ENCODE data around the gene PLA2G2F.

PLA2G2F gene

GRCh38 chr1:20141466-20141865, 2.3 kb downstream of the PLA2G2F start:
- H3K4me3 ChIP-seq (ENCODE audit: low read depth, low read length), result no peak overlapping the region
- no peak for DNase-seq (ENCODE audit: low read depth)
- TF ChIP-seq CTCF (IDR thresholded peaks at IDR 0.05; ENCODE audit: insufficient read depth, low read depth, low read length, missing control alignments), result no peak

DNA sequence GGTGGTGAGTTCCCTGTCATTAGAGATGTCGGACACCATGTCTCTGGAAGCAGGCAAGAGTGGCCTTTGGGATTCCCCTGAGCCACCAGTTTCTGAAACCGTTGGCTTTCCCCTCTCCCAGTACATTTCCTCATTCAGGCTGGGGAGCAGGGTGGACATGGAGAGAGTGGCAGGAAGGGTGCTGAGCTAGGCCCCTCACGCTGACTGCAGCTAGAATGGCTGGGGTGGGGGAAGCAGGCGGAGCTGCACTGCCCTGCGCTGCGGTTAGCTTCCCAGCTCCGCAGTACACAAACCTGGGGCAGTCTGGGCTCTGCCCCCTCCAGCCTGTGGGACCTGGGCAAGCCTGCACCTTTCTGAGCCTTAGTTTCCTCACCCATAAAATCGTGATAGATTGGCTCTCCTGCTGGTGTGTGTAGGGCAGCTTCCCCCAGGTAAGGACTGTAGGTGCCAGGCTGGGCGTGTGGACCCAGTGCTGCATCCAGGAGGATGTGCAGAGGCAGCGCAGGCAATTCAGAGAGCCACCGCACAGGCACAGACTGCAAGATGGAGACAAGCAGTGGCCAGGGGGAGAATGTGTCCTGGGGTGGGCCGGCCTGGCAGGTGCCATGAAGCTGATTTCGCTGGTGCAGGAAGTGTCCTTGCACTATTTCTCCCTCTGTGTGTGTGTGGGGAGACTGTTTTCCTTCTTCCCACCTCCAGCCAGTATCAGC, 3.0 kb downstream of the PLA2G2F start:
- TF ChIP-seq CTCF (IDR thresholded peaks at IDR 0.05; ENCODE audit: insufficient read depth, low read depth, low read length, missing control alignments), result no peak
- DNase-seq (ENCODE audit: low read depth), result no peak
- no peak overlapping the region for H3K4me3 ChIP-seq (ENCODE audit: low read depth, low read length)

DNA sequence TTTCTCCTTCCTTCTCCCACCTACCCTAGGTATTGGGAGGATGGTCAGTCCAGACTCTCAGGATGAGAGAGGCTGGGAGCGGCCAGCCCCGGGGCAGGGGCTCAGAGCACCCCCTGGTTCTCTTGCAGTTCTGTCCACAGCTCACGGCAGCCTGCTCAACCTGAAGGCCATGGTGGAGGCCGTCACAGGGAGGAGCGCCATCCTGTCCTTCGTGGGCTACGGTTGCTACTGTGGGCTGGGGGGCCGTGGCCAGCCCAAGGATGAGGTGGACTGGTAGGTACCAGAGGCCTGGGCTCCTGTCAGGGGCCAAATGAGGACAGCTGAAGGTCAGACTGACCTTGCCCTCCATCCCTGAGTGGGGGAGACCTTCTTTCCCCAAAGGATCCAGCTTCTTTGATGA, 4.2 kb downstream of the PLA2G2F start:
- TF ChIP-seq CTCF (IDR thresholded peaks at IDR 0.05; ENCODE audit: insufficient read depth, low read depth, low read length, missing control alignments), result no peak
- no peak overlapping the region for H3K4me3 ChIP-seq (ENCODE audit: low read depth, low read length)
- DNase-seq (ENCODE audit: low read depth), result no peak

- no peak for DNase-seq (ENCODE audit: low read depth)
- no peak for TF ChIP-seq CTCF (IDR thresholded peaks at IDR 0.05; ENCODE audit: insufficient read depth, low read depth, low read length, missing control alignments)
- no peak overlapping the region for H3K4me3 ChIP-seq (ENCODE audit: low read depth, low read length)
Measured at GRCh38 chr1:20143734-20144565, 4.8 kb downstream of the PLA2G2F start.

- DNase-seq (ENCODE audit: low read depth), result no peak
- TF ChIP-seq CTCF (IDR thresholded peaks at IDR 0.05; ENCODE audit: insufficient read depth, low read depth, low read length, missing control alignments), result no peak
Measured at GRCh38 chr1:20147846-20148570, 8.9 kb downstream of the PLA2G2F start.

GRCh38 chr1:20148571-20149500, 9.7 kb downstream of the PLA2G2F start:
- no peak overlapping the region for H3K4me3 ChIP-seq (ENCODE audit: low read depth, low read length)
- no peak for DNase-seq (ENCODE audit: low read depth)
- TF ChIP-seq CTCF (IDR thresholded peaks at IDR 0.05; ENCODE audit: insufficient read depth, low read depth, low read length, missing control alignments), result no peak

More at GRCh38 chr1:20147846-20148570, 8.9 kb downstream of the PLA2G2F start:
- no peak overlapping the region for H3K4me3 ChIP-seq (ENCODE audit: low read depth, low read length)
